ENCODE measurements around the gene MOSMO.
"Not testable (repeated sequence)": the region's sequence is repeated elsewhere in the genome, so short reads cannot be mapped to it uniquely, and the experiment has no call there.

The MOSMO gene

GRCh38 chr16:22003195-22003594 is 4.7 kb upstream of the MOSMO start:
- FAIRE-seq, result no peak

DNA sequence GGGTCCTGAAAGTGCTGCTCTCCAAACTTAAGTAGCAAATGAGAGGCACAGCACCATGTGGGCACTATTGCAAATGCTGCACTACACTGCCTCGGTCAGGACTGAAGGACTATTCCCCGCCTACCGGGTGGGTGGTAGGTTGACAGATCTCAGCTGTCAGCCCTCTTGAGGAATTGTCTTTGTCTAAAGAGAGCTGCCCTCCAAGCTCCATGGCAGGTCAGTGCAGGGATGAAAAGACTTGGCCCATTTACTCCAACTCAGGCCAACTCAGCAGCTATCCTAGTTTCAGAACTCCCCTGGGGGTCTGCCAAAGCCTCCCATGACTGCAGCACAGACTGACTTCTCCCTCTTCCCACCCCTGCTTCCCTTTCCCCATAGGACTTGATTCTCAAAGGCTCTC is 3.6 kb upstream of the MOSMO start:
- FAIRE-seq, result no peak

- no peak for FAIRE-seq
Measured at GRCh38 chr16:22005746-22006145, 2.2 kb upstream of the MOSMO start.

DNA sequence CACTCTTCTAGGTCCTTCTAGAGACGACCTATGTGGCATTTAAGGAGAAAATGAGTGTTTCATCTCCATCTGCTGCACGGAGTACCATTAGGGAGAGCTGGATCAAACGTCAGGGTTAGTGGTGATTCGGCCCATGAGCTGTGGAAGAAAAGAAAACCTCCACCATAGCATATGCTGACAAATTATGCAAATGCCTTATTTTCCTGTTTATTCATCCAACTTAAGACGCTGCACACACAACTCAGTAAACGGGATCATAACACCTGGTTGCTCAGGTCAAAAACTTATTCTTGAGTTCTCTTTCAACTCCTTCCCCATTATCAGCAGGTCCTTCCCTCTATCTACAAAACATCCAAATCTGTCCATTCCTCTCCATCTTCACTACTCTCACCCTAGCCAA is 1.3 kb upstream of the MOSMO start:
- no peak for FAIRE-seq

DNA sequence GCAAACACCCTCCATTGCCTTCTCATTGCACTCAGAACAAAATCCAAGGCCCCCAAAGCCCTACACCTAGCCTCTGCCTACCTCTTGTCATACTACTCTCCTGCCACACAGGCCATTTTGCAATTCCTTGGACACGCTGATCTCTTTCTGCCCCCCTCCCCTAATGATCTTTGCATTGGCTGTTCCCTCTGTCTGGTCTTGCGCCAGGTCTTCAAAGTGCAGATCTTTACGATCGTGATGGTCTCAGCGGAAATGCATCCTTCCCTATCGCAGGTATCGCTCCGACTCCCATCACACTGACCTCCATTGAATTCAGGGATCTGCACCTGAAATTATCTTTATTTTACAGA is 777 bp upstream of the MOSMO start:
- FAIRE-seq, result no peak

DNA sequence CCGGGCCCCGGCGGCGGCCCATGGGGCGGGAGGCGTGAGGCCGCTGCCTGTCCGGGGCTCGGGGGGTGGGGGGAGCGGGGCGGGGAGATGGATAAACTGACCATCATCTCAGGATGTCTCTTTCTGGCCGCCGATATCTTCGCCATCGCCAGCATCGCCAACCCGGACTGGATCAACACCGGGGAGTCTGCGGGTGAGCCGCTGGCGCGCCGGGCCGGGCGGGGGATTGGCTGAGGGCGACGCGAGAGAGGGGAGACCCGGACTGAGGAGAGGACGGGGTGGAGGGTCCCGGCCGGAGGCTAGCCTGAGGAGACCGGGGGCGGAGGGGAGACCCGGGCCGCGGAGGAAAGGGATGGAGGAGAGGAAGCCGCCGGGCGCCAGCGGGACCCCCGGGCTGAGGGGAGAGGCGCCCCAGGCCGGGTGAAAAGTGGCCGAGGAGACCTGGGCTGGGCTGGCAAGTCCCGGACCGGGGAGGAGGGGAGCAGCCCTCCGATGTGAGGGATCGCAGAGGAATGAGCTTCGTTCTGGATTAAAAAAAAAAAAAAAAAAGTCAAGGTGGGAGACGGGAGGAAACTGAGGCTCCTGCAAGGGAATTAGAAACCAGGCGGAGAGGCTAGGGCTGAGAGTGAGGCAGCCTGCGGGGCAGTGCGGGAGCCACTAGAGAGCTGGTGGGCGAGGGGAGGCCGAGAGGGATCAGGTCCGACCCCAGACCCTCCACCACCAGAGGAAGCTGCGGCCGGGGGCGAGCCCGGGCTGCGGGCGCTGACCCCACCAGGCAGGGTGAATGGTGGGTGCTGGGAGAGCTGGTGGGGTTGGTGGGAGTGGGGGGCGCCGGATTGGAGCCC is 526 bp downstream of the MOSMO start:
- no peak for FAIRE-seq

DNA sequence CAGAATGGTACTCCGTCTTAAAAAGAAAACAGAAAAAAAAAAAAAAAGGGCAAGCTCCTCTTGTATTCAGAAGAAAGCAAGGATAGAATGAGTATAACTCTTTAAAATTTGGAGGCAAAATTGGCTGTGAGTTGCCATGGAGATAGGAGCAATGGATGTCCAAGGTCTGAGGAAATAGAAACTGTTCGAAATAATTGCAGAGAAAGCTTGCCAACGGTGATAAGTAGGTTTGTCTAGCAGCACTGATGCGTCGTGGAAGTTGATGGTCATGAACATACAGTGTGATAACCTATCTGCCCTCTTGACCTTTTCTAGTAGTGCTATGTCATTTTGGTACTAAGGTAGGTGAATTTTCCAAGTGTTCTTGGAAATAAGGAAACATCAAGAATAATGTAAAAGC is 3.0 kb downstream of the MOSMO start:
- no peak for FAIRE-seq

- no peak for FAIRE-seq
Measured at GRCh38 chr16:22012241-22012640, 4.3 kb downstream of the MOSMO start.

- FAIRE-seq, result no peak
Measured at GRCh38 chr16:22013486-22013885, 5.6 kb downstream of the MOSMO start.

DNA sequence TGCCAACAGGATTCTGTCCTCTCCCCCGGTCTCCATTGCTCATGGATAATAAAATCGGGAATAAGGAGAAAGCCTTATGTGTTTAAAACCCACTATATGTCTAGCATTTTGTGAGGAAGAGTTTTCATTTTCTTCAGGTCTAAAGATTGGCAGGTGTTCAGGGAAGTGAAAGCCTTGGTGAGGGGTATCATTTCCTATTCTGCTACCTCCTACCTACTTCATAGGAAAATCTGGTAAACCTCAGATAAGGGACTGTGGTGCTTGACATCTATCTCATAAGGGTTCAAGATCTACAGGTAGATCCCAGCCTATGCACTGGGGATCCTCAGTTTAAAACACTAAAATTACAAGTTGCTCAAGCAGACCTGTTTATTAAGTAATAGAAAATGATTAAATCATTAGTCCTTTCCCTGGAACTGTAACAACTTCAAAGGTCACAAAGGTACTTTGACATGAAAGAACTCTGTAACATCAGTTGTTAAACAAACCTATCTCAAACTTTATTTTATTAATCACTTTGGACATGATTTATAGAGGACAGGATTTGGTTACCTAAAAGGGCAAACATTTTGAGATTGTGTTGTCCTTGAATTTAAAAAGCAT is 6.5 kb downstream of the MOSMO start:
- FAIRE-seq, result no peak

DNA sequence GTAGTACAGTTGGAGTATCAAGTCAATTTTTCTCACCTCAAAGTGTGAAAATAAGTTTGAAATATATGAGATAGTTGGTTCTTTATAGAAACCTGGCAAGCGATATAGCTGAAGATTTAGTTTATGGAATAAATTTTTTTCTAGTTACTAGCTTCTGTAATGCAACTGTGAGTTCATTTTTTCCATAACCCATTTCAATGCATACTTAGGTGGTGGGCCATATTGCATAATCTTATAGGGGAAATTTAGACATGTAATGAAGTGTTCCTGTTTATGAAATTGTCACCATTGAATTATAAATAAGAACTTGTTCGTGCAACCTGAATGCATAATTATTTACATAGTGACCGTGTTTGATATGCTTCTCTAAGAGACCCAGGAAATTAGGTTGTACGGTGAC is 9.0 kb downstream of the MOSMO start:
- FAIRE-seq, result no peak

DNA sequence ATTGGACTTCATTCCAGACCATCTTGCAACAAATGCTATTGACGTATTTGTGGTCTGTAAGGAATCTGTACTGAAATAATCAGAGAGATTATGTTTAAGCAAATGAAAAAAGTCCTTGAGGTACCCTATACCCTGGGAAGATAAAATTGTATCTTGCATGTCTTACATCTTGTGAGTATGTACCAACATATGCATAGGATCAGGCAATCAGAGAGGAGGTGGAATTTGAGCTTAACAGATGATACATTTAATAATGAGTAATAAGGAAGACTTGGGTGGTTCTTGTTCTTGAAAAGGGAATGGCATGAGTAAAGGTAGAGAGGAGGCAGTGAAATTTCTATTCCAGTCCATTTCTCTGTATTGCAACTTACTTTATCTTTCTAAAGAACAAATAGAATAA is 10.6 kb downstream of the MOSMO start:
- no peak for FAIRE-seq

- FAIRE-seq, result no peak
Measured at GRCh38 chr16:22022151-22022550, 14.2 kb downstream of the MOSMO start.

GRCh38 chr16:22023505-22023904 is 15.6 kb downstream of the MOSMO start:
- FAIRE-seq, result no peak

- not testable (repeated sequence) for FAIRE-seq
Measured at GRCh38 chr16:22024785-22025184, 16.9 kb downstream of the MOSMO start.

GRCh38 chr16:22027633-22028032 is 19.7 kb downstream of the MOSMO start:
- no peak for FAIRE-seq

- no peak for FAIRE-seq
Measured at GRCh38 chr16:22029632-22030031, 21.7 kb downstream of the MOSMO start.

- no peak for FAIRE-seq
Measured at GRCh38 chr16:22030087-22030812, 22.3 kb downstream of the MOSMO start.

- FAIRE-seq, result no peak
Measured at GRCh38 chr16:22031483-22032083, 23.7 kb downstream of the MOSMO start.

- FAIRE-seq, result no peak
Measured at GRCh38 chr16:22034503-22034902, 26.6 kb downstream of the MOSMO start.

DNA sequence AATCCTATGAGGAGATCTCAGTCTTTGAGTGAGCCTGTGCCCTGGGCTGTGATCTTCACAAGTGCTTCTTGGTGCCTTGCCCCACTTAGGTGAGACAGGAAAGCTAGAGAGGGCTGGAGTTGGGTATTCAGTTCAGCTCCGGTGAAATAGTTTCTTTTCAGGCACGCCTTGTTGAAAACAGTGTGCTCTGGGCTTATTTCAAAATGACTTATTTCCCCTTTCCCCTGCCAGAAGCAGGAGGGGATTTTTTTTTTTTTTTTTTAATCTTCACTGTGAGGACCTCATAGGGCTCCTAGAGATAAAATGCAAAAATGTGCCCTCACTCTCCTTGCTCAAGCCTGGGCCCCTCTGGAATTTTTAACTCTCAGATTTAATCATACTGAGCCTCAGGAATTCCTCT is 27.2 kb downstream of the MOSMO start:
- no peak for FAIRE-seq

GRCh38 chr16:22043882-22044281 is 36.0 kb downstream of the MOSMO start:
- not testable (repeated sequence) for FAIRE-seq

DNA sequence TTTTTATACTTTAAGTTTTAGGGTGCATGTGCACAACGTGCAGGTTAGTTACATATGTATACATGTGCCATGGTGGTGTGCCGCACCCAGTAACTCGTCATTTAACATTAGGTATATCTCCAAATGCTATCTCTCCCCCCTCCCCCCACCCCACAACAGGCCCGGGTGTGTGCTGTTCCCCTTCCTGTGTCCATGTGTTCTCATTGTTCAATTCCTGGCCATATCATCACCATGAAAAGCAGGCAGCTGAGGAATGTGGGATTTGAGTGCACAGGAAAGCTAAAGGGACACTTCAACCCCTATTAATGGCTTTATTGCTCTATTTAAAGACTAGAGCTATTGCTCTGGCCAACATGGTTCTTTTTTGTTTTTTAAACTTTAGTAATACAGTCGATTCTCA is 38.0 kb downstream of the MOSMO start:
- FAIRE-seq, result not testable (repeated sequence)

- FAIRE-seq, result no peak
Measured at GRCh38 chr16:22050963-22051362, 43.1 kb downstream of the MOSMO start.
